GM12872 (cell line): ENCODE data around the gene RAB14.

ENCODE experiments used
- CTCF ChIP-seq: IDR thresholded peaks from 3 replicates; pipeline ENCODE4 v1.5.1; 2011; ENCODE audit warnings: low read depth, mild to moderate bottlenecking, low read length, moderate library complexity; ENCODE audit not compliant: insufficient read depth

RAB14 gene

GRCh38 chr9:121239851-121240250 lies 38.2 kb upstream of the RAB14 start:
- TF ChIP-seq CTCF = no peak

GRCh38 chr9:121239071-121239470 lies 37.4 kb upstream of the RAB14 start:
- no peak for TF ChIP-seq CTCF

GRCh38 chr9:121237916-121238315 lies 36.2 kb upstream of the RAB14 start:
- TF ChIP-seq CTCF = no peak

- no peak for TF ChIP-seq CTCF
These were observed 33.8 kb upstream of the RAB14 start for GRCh38 chr9:121235512-121235911.

- TF ChIP-seq CTCF = no peak
These were observed 33.1 kb upstream of the RAB14 start for GRCh38 chr9:121234832-121235161.

GRCh38 chr9:121233906-121234831 lies 32.5 kb upstream of the RAB14 start:
- no peak for TF ChIP-seq CTCF

GRCh38 chr9:121232251-121232650 lies 30.6 kb upstream of the RAB14 start:
- no peak for TF ChIP-seq CTCF
